H1 (cell line): ENCODE data around the gene UHRF2. TPM values are rescaled to one million over a fixed set of nuclear protein-coding genes. Genes with fewer than 3 reads are reported as not detected.
"Not testable (repeated sequence)": the region's sequence is repeated elsewhere in the genome, so short reads cannot be mapped to it uniquely, and the experiment has no call there.

ENCODE experiments used
- CTCF ChIA-PET: fragments of 300-600 bp; sonication (Branson Sonifier 250); formaldehyde crosslinking; loops from one replicate; lab custom pipeline; 2021; ENCODE audit not compliant: partially characterized antibody; lab: Charles Lee
- POLR2A ChIA-PET: fragments of 300-600 bp; sonication (Branson Sonifier 250); formaldehyde crosslinking; loops from one replicate; lab custom pipeline; 2021; ENCODE audit warnings: inconsistent platforms; ENCODE audit not compliant: partially characterized antibody; lab: Charles Lee
- DNase-seq, 2 experiments: peaks; one replicate each; pipeline versions ENCODE4 v3.0.0 to v3.0.0-alpha.2; 2010 to 2022; ENCODE audit warnings: low spot score in 2 of 2, low read depth in 1 of 2, mixed read lengths in 1 of 2
- FAIRE-seq: peaks from 2 replicates; lab custom pipeline; 2011; peaks lifted over from hg19 to GRCh38; lab: Jason Lieb, UNC
- H2AFZ ChIP-seq: 2 replicates; pipeline ENCODE4 v1.8.1; 2012; ENCODE audit warnings: low read length, inconsistent platforms
- H2AK5ac ChIP-seq: 2 replicates; pipeline ENCODE4 v1.6.1; 2013; ENCODE audit warnings: low read depth, low read length
- H2BK120ac ChIP-seq: replicated peaks from 2 replicates; pipeline ENCODE3; 2013; ENCODE audit warnings: low read depth, low read length, inconsistent platforms
- H2BK12ac ChIP-seq: 2 replicates; pipeline ENCODE4 v1.6.1; 2013; ENCODE audit warnings: low read depth, low read length
- H2BK15ac ChIP-seq: 2 replicates; pipeline ENCODE4 v1.6.1; 2013; ENCODE audit warnings: low read length
- H2BK20ac ChIP-seq: 2 replicates; pipeline ENCODE4 v1.6.1; 2013; ENCODE audit warnings: low read length
- H2BK5ac ChIP-seq: 2 replicates; pipeline ENCODE4 v1.6.1; 2013; ENCODE audit warnings: low read depth, low read length
- H3K14ac ChIP-seq: 2 replicates; pipeline ENCODE4 v1.6.1; 2013; ENCODE audit warnings: inconsistent platforms; ENCODE audit not compliant: insufficient read length
- H3K18ac ChIP-seq: 2 replicates; pipeline ENCODE4 v1.6.1; 2013; ENCODE audit warnings: low read length; ENCODE audit errors: extremely low read depth
- H3K23ac ChIP-seq: 2 replicates; pipeline ENCODE4 v1.6.1; 2013; ENCODE audit warnings: inconsistent platforms; ENCODE audit not compliant: insufficient read length
- H3K23me2 ChIP-seq: 2 replicates; pipeline ENCODE4 v1.6.1; 2013; ENCODE audit warnings: low read depth, low read length
- H3K27ac ChIP-seq: 2 replicates; pipeline ENCODE4 v1.6.1; 2011; ENCODE audit warnings: low read depth, low read length, inconsistent platforms
- H3K27me3 ChIP-seq, 4 experiments: replicated peaks in 1 of 4; 1 replicate in 1 of 4; 2 replicates in 3 of 4; pipeline versions ENCODE4 v1.6.1 to v1.8.1; 2011 to 2013; ENCODE audit warnings: low read length in 3 of 4, mild to moderate bottlenecking in 3 of 4, inconsistent platforms in 2 of 4, mixed read lengths in 2 of 4, moderate library complexity in 1 of 4; ENCODE audit not compliant: control insufficient read depth in 3 of 4, insufficient read depth in 3 of 4; ENCODE audit errors: extremely low read depth in 1 of 4
- H3K36me3 ChIP-seq, 4 experiments: 2 replicates each; pipeline versions ENCODE4 v1.6.1 to v1.8.1; 2011 to 2013; ENCODE audit warnings: mild to moderate bottlenecking in 4 of 4, low read length in 3 of 4, moderate library complexity in 2 of 4, control low read depth in 1 of 4, inconsistent platforms in 1 of 4; ENCODE audit not compliant: insufficient read depth in 4 of 4, control insufficient read depth in 2 of 4
- H3K4ac ChIP-seq: replicated peaks from 2 replicates; pipeline ENCODE3; 2013; ENCODE audit warnings: low read length, low read depth, mixed read lengths, inconsistent platforms; ENCODE audit not compliant: insufficient read length
- H3K4me1 ChIP-seq, 4 experiments: replicated peaks in 1 of 4; 1 replicate in 1 of 4; 2 replicates in 3 of 4; pipeline versions ENCODE4 v1.6.1 to v1.8.1; 2011 to 2013; ENCODE audit warnings: low read length in 3 of 4, inconsistent platforms in 2 of 4, mixed read lengths in 1 of 4; ENCODE audit not compliant: insufficient read depth in 4 of 4, control insufficient read depth in 3 of 4
- H3K4me2 ChIP-seq, 2 experiments: 2 replicates each; pipeline versions ENCODE4 v1.6.1 to v1.8.1; 2011 to 2013; ENCODE audit warnings: low read depth in 2 of 2, low read length in 2 of 2, control low read depth in 1 of 2, inconsistent platforms in 1 of 2, mild to moderate bottlenecking in 1 of 2; ENCODE audit not compliant: insufficient read depth in 1 of 2
- H3K4me3 ChIP-seq, 4 experiments: fragments of 200-600, 300-600 bp in 1 of 4; sonication (generic), shearing (Covaris generic), sonication (Bioruptor Twin) in 1 of 4; 2 replicates each; pipeline versions ENCODE4 v1.5.1 to v1.8.1; 2011 to 2016; ENCODE audit warnings: low read length in 4 of 4, low read depth in 3 of 4, control low read depth in 2 of 4, inconsistent platforms in 2 of 4, mild to moderate bottlenecking in 2 of 4, mixed read lengths in 1 of 4, moderate library complexity in 1 of 4; ENCODE audit not compliant: insufficient read depth in 2 of 4; ENCODE audit errors: extremely low read depth in 1 of 4
- H3K56ac ChIP-seq: replicated peaks from 2 replicates; pipeline ENCODE3; 2013; ENCODE audit warnings: low read depth, mild to moderate bottlenecking, mixed read lengths, low read length, inconsistent platforms; ENCODE audit not compliant: insufficient read length
- H3K79me1 ChIP-seq: 2 replicates; pipeline ENCODE4 v1.6.1; 2013; ENCODE audit warnings: low read depth, low read length, control low read depth
- H3K79me2 ChIP-seq, 2 experiments: 2 replicates each; pipeline versions ENCODE4 v1.6.1 to v1.8.1; 2012 to 2013; ENCODE audit warnings: low read length in 2 of 2, mild to moderate bottlenecking in 2 of 2, inconsistent platforms in 1 of 2; ENCODE audit not compliant: insufficient read depth in 2 of 2, control insufficient read depth in 1 of 2
- H3K9ac ChIP-seq, 4 experiments: replicated peaks in 1 of 4; 1 replicate in 1 of 4; 2 replicates in 3 of 4; pipeline versions ENCODE4 v1.6.1 to v1.8.1; 2011 to 2013; ENCODE audit warnings: low read depth in 3 of 4, low read length in 3 of 4, control low read depth in 2 of 4, mild to moderate bottlenecking in 2 of 4, moderate library complexity in 2 of 4, inconsistent platforms in 1 of 4; ENCODE audit errors: extremely low read depth in 1 of 4
- H3K9me3 ChIP-seq, 2 experiments: 2 replicates each; pipeline versions ENCODE4 v1.6.1 to v1.8.1; 2012 to 2013; ENCODE audit warnings: mild to moderate bottlenecking in 2 of 2, moderate library complexity in 2 of 2, control low read depth in 1 of 2, inconsistent platforms in 1 of 2, low read depth in 1 of 2, low read length in 1 of 2, mixed read lengths in 1 of 2; ENCODE audit not compliant: insufficient read depth in 2 of 2
- H4K20me1 ChIP-seq, 2 experiments: replicated peaks in 1 of 2; 2 replicates each; pipeline versions ENCODE3 to v1.8.1; 2011 to 2013; ENCODE audit warnings: inconsistent platforms in 2 of 2, low read length in 2 of 2, mild to moderate bottlenecking in 1 of 2; ENCODE audit not compliant: insufficient read depth in 2 of 2, control insufficient read depth in 1 of 2
- H4K5ac ChIP-seq: 2 replicates; pipeline ENCODE4 v1.6.1; 2013; ENCODE audit warnings: low read length, low read depth, mixed read lengths, inconsistent platforms; ENCODE audit not compliant: insufficient read length
- H4K8ac ChIP-seq: 2 replicates; pipeline ENCODE4 v1.8.0; 2013; ENCODE audit warnings: mild to moderate bottlenecking, moderate library complexity, low read length, inconsistent platforms; ENCODE audit not compliant: insufficient read depth; ENCODE audit errors: extremely low read depth
- H4K91ac ChIP-seq: replicated peaks from 2 replicates; pipeline ENCODE3; 2013; ENCODE audit warnings: low read length, mixed read lengths, inconsistent platforms; ENCODE audit not compliant: insufficient read length
- WGBS, 2 experiments: shearing (Covaris generic) in 1 of 2; methylation state at CpG; one replicate each; pipeline versions ENCODE4 v1.1.6 to v1.1.7; 2013 to 2015; ENCODE audit warnings: low lambda C conversion rate in 2 of 2, mixed read lengths in 2 of 2, inconsistent platforms in 1 of 2, low coverage in 1 of 2, missing lambda C conversion rate in 1 of 2; ENCODE audit not compliant: insufficient replicate concordance in 2 of 2, insufficient coverage in 1 of 2, insufficient read length in 1 of 2; ENCODE audit errors: extremely low coverage in 1 of 2, missing lambda C conversion rate in 1 of 2; 5-methylcytosine and 5-hydroxymethylcytosine counted together
- polyA plus RNA-seq, 7 experiments: library from polyadenylated mRNA; depleted of rRNA in 3 of 7; stranded (reverse) in 5 of 7; unstranded in 2 of 7; fragments of >200 nt in 5 of 7; fragments of 200-250 nt in 2 of 7; gene quantifications; 1 replicate in 5 of 7; 2 replicates in 1 of 7; 4 replicates in 1 of 7; pipeline versions ENCODE4 v1.2.1 to v1.2.3, GENCODE V29; 2011 to 2013; ENCODE audit warnings: missing spikeins in 2 of 7, mixed read lengths in 2 of 7
- total RNA-seq: library from RNA; stranded (reverse); fragmentation: NEBNext Ultra II Directional; extraction: Animal tissue kit (Norgen Biotek cat#: 25700); gene quantifications from 2 replicates; pipeline ENCODE4 v1.2.1, GENCODE V29; 2021

UHRF2 gene
- total and polyA plus RNA-seq, 2 of the 8 experiments (the other 6 are each of a cell fraction or from before 2014, with no cell fraction given): 31.8 to 48.0 TPM

DNA sequence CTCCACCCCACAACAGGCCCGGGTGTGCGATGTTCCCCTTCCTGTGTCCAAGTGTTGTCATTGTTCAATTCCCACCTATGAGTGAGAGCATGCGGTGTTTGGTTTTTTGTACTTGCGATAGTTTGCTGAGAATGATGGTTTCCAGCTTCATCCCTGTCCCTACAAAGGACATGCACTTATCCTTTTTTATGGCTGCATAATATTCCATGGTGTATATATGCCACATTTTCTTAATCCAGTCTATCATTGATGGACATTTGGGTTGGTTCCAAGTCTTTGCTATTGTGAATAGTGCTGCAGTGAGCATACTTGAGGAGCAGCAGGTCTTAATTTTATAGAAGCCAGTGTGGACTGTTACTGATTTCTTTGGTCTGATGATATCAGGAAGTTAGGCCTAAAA lies 42.3 kb downstream of the UHRF2 start:
- H2BK120ac ChIP-seq, H3K14ac ChIP-seq, H2BK5ac ChIP-seq, H3K56ac ChIP-seq, H2AK5ac ChIP-seq, H3K9ac ChIP-seq, H4K8ac ChIP-seq, H4K91ac ChIP-seq, H2BK15ac ChIP-seq, H3K79me1 ChIP-seq, CTCF ChIA-PET, H4K20me1 ChIP-seq, H3K9me3 ChIP-seq, H2AFZ ChIP-seq, H3K18ac ChIP-seq, H3K36me3 ChIP-seq, DNase-seq, H3K23ac ChIP-seq, H2BK20ac ChIP-seq, H3K27ac ChIP-seq, H3K4me1 ChIP-seq, H3K27me3 ChIP-seq, POLR2A ChIA-PET, H2BK12ac ChIP-seq, H3K23me2 ChIP-seq, H3K4me3 ChIP-seq, H3K4me2 ChIP-seq, H3K4ac ChIP-seq, H4K5ac ChIP-seq, FAIRE-seq: not testable (repeated sequence)
- WGBS, 2 experiments: 98% methylated on average over 4 of the region's 4 CpGs; no CpG with 5 or more reads in 1 of the 2 experiments
- H3K79me2 ChIP-seq: peaks cover 7 to 88% of the 10 kb centered on the region in 2 experiments; a peak in 3 of 4 replicates

DNA sequence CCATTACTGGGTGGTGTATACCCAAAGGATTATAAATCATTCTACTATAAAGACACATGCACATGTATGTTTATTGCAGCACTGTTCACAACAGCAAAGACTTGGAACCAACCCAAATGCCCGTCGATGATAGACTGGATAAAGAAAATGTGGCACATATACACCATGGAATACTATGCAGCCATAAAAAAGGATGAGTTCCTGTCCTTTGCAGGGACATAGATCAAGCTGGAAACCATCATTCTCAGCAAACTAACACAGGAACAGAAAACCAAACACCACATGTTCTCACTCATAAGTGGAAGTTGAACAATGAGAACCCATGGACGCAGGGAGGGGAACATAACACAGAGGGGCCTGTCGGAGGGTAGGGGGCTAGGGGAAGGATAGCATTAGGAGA lies 45.7 kb downstream of the UHRF2 start:
- H3K79me1 ChIP-seq, H3K4ac ChIP-seq, H3K18ac ChIP-seq, H3K4me1 ChIP-seq, H4K5ac ChIP-seq, H3K9me3 ChIP-seq, H3K9ac ChIP-seq, H4K20me1 ChIP-seq, H2BK20ac ChIP-seq, H3K23ac ChIP-seq, FAIRE-seq, H2BK12ac ChIP-seq, POLR2A ChIA-PET, H3K27me3 ChIP-seq, H3K4me2 ChIP-seq, H3K4me3 ChIP-seq, CTCF ChIA-PET, H2BK5ac ChIP-seq, H3K56ac ChIP-seq, H4K8ac ChIP-seq, H3K36me3 ChIP-seq, H3K14ac ChIP-seq, H2AFZ ChIP-seq, H3K23me2 ChIP-seq, DNase-seq, H2AK5ac ChIP-seq, H4K91ac ChIP-seq, H2BK120ac ChIP-seq, H2BK15ac ChIP-seq, H3K27ac ChIP-seq: not testable (repeated sequence)
- WGBS, 2 experiments: 82% methylated on average over 4 of the region's 4 CpGs; no CpG with 5 or more reads in 1 of the 2 experiments
- H3K79me2 ChIP-seq: peaks cover 7 to 59% of the 10 kb centered on the region in 2 experiments; a peak in 3 of 4 replicates
